ENCODE measurements around the gene S100A3.

S100A3 gene

DNA sequence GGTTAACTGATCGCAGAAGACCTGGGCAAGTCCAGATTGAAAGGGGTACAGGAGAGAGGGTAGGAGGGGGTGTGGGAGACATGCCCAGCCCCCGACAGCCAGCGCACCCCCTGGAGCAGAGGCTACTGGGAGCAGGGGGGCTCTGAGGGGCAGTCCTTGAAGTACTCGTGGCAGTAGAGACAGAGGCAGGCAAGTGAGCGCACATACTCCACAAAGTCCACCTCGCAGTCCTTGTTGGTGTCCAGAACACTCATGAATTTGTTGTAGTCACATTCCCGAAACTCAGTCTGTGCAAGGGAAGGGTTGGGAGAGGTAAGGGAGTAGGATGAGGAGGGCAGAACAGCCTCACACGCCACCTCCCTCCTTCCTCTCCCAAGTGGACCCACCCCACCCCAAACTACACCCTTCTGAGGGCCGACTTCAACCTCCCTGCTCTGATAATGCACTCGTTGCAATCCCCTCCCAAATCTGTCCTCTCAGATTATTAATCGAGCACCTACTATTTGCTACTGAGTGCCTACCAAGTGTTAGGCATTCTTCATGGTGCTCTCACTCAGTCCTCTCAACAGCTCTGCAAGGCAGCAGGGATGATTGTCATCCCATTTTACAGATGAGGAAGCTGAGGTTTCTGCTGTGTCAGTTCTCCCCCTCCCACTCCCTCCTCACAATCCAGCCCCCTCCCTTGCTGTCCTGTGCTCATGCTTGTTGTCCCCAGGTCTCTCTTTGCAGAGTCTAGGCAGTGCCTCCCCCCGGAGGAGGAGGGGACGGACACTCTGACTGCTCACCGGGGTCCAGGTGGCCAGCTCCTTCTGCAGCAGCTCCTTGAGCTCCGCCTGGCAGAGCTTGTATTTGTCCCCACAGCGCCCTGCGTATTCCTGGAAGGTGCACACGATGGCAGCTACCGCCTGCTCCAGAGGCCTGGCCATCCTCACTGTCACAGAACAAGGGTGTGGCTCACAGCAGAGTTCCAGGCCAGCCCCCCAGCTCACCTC lies 1.2 kb downstream of the S100A3 start:
- DNase-seq = no peak

DNA sequence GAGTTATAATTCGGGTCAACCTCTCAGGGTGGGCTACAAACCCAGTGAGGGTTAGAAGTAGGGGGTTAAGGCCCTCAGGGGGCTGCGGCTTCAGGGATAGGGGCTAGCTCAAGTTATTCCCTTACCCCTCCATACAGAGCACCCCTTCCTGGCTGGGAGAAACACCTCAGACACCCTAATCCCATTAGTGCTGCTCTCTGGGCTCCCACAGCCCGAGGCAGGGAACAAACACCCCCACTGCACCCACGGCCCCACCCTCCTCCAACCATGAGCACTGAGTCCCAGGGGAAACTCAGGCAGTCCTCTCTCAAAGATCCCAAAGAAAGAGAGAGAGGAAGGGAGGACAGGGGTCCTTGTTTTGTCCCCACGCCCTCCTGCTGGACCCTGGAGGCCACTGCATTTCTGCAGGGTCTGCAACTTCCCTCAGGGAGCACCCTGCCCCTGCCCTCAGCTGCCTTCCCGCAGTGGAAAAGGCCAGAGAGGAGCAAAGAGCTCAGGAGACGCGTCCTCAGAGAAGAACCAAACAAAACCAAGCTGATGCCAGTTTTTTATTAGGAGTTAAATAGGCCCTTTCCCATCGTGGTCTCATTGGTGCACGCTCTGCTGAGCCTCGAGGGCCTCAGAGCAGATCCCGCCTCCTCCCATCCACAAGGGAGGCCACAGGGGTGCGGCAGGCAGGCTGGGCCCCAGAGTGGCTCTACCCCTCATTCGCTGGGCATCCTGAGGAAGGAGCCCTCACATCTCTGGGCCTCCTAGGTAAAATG lies 2.1 kb downstream of the S100A3 start:
- no peak for DNase-seq

DNA sequence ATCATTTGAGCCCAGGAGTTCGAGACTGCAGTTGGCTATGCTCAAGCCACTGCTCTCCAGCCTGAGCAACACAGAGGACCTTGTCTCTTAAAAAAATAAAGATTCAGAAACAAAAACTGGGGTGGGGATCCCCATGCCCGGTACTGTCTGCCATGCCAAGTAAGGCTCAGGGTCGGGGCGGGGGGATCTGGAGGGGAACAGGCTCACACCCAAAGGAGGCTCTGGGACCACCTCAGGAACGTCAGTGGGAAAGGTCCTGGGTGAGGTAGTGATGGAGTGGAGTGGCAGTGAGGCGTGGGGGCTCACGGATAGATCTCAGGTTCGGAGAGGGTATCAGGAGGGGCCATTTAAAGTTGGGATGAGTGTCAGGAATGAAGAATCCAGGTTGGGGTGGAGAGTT lies 2.7 kb downstream of the S100A3 start:
- DNase-seq = no peak

DNA sequence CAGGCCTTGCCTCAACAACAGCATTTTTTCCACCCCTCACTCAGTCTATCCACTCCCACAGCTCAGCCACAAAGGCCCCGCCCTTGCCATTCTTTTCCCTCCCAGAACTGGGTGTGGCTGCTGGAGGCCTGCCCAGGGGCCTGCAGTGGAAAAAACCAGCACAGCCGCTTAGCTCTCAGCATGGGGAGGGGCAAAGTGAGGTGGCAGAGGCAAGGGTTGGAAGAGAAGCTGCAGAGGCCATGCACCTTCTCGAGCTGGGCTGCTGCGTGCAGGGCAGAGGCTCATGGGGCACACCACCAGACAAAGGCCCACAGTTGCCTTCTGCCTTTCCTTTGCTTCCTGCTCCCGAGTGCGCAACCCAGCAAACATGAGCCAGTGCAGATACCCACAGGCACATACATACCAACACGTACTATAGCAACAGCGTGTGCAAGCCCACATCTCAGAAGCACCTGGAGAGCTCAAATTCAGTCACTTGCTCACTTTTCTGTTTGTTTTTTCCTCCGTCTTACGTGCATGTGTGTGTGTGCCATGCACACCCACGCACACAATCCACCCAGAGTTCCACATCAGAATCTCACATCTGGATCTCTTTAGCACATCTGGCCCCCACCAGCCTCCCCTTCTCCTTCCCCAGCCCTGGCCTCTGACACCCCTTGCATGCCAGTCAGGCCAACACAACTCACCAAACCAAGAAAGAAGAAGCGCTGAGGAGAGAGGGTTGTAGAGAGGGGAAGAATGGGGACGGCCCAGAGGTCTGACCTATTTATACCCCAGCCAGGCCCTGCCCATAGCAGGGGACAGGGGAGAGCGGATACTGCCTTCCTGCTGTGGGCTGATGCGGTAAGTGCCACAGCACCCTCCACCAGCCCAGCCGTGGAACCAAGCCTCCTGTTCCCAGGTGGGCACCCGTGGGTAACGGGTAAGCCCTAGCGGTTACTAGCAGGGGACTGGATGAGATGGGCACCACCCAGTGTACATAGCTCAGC lies 3.7 kb downstream of the S100A3 start, which contains the start of gene S100A4:
S100A4 (minus strand) TSS at position 740 of the 989 bp plus-strand sequence. CDS start 1,012 bp downstream, outside the sequence.
- peak; percentile 79 for DNase-seq

DNA sequence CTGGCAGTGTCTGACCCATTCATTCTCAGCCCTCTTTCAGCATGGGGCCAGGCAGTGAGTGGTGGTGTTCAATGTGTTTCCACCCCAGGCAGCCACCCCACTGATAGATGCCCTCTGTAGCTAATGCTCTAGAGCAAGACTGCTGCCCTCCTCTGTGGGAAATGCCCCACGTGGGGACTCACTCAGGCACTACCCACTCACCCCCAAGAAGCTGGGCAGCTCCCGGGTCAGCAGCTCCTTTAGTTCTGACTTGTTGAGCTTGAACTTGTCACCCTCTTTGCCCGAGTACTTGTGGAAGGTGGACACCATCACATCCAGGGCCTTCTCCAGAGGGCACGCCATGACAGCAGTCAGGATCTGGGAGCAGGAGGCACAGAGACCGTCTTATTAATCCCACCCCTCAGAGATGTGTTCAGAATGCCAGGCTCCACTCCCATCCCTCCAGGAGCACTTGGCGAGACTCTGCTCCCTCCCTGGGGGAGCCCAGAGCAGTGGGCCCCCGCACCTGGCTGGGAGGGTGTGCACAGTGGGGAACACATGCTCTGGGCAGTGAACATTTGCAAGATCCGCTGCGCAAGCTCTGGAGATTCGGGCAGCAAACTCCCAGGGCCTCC lies 4.5 kb downstream of the S100A3 start:
- no peak for DNase-seq

DNA sequence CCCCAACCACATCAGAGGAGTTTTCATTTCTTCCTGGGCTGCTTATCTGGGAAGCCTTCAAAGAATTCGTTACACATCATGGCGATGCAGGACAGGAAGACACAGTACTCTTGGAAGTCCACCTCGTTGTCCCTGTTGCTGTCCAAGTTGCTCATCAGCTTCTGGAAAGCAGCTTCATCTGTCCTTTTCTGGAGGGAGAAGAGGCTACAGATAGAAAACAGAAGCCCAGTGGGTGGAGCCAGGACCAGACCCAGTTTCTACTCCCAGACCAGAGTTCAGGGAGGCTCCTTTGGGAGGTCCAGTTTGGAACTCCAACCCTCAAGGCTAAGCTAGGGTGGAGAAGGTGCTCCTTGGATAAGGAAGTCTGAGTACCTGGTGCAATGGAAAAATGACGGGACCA lies 5.3 kb downstream of the S100A3 start:
- DNase-seq = no peak

DNA sequence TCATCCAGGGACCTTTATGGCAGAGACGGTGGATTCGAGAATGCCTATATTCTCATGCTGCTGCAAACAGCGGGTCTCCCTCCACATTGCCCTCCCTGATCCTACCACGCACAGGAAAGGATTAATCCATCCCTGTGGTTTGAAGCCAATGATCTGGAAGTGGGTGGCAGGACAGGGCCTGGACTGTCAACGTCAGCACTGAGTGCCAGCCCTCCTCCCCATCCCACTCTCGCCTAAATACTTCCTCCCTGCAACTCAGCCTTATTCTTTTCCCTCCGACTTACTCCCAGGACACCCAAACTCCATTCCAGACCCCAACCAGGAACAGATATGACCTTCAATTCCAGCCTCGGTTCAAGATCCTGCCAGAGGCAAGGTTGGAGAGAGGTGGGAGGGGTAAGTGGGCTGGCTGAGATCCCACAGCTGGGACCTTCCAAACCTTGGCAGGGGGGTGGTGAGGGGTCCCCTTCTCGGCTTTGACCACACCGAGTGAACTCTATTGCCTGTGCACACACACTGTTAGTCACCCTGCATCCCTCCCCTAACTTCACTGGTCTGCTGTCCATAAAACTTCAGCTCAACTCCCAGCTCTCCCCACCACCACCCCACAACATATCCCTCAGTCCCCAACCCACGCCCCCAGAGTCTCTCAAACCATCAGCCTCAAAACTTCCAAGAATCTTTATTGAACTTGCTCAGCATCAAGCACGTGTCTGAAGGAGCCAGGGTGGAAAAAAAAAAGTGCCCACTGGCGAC lies 5.9 kb downstream of the S100A3 start:
- DNase-seq = no peak

DNA sequence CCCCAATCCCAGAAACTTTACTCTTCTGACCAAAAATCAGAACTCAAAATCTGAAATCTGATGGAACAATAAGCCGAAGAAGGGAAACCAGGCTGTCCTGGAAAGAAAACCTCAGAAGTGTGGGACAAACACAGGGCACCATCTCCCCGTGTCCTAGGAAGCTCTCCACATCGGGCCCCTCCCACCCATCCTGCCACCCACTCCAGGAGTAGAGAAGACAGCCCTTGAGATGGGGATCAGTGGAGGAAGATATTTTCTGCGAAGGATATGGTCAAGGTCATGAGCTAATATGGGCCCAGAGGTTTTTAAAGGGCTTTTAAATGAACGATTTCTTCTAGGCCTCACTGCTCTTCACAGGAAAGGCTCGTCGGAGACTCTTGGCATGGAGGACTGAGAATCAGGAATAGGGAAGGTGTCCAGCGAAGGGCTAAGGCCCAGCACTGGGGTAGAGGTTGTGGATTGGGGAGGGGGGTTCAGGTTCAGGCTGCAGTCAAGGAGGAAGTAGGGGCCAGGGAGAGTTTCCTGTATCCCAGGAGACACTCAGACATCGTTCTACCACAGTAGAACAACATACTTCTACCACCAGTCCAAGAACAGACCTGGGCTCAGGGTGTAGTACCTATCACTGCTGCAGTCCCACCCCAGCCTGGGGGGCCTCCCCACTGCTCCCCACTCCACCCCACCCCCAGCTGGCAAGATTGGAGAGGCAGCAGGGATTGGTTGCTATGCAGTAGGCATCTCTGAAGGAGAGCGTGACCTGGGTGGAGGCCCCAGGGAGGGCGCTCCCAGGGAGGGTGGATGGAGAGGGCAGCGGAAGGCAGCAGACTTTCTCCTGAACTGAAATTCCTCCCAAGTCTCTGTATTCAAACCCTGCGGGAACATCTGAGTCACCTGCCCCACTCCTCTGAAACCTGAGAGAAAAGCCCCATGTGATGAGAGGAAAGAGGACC lies 7.1 kb downstream of the S100A3 start:
- no peak for DNase-seq

DNA sequence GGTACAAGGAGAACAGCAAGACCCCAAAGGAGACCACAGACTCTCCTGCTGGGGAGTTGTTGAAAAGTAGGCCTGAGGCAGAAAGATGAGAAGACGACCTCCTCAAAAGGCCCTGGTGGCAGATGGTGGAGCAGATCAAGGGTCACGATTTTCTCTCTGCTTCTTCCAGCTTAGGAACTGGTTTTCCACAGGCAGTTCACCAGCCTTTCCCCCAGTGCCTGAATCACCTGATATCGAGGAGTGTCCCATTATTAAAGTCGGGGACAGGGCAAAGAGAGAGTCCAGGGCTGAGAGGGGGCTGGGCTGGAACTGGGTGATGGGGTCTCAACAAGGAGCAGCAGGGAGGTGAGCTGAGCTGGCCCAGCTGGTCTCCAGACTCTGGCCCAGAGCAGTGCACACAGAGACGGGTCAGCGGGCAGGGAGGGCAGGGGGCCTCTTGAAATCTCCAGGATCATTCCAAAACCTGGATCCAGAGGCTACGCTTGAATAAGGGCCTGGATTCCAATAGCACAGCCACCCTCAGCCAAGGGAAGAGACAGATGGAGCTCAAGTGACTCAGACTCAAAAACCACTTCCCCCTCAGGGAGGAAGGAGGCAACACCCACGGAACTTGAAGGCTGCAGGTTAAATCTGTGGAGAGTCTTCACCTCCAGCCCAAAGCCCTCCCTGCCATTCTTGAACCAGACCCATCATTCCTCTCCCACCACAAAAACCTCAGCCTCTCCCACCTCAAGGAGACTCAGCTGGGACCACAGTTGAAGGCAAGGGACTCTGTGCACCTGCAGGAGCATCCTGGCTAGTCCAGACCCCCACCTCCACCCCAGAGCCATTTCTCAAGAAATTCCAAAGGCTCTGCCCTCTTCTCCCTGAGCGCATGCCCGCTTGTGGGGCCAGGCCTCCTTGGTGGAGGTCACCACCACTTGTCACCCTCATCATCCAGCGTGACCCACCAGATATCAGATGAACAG lies 8.4 kb downstream of the S100A3 start, which contains the start of gene S100A5:
S100A5 (minus strand) TSS at position 541 of the 968 bp plus-strand sequence. CDS start 743 bp downstream, outside the sequence.
- no peak for DNase-seq

DNA sequence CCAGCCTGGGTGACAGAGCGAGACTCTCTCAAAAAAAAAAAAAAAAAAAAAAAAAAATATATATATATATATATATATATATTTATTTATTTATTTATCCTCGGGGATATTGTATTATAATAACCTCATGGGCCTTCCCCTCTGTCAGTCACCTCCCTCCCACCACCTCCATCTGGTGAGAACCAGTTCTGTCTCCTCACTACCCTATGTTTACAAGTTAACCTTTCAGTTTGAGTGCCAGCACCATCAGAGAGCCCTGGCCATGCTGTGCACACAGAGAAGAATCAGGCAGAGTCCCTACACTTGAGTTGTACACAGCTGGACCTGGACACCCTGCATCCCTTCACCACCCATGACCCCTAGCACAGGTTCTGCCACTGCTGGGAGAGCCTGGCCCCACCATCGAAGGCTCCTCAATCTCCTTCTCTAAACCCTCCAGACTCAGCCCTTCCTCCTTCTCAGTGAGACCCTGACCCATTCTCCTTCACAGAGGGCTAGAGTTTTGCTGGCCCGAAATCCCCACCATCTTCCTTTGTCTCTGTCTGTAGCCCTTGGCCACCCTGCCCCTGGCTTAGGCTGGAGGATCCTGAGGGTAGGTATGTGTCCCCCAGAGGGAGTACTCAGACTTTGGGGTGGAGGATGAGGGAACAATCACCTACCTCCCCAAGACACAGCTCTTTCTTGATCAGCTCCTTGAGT lies 9.5 kb downstream of the S100A3 start:
- DNase-seq = no peak

DNA sequence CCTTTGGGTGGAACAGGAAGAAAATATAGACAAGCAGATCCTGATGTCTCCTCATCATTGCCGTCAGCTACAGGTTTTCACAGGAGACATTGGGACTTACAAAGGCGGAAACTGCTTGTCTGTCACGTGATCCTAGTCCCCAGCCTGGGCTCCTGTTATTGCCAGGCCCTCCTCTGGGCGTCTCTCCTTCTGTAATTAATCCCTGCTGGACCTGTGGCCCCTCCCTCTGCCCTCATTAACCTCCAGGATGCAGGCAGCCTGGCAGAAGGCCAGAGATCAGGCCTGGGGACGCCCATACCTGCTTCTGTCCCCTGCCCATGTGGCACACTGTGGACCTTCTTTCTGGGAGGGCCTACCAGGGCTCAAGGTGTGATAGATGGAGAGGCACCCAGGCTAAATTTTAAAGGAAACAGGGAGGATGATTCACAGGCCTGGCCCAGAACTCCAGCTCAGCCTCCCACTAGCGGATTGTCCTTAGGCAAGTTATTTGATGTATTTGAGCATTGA lies 10.7 kb downstream of the S100A3 start:
- DNase-seq = no peak

DNA sequence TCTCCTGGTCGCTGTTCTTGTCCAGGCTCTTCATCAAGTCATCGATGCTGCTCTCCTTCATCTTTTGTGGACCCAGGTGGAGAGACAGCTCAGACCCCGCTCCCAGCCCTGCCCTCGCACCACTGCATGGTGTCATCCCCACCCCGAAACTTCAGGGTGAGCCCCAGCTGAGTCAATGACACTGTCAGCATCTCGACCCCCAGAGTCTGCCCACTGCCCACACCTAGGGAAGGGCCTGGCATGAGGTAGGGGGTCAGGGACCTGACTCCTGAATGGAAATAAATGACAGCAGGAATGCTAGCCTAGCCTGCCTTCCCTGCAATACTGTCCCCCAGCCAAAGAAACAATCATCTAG lies 11.7 kb downstream of the S100A3 start:
- no peak for DNase-seq

DNA sequence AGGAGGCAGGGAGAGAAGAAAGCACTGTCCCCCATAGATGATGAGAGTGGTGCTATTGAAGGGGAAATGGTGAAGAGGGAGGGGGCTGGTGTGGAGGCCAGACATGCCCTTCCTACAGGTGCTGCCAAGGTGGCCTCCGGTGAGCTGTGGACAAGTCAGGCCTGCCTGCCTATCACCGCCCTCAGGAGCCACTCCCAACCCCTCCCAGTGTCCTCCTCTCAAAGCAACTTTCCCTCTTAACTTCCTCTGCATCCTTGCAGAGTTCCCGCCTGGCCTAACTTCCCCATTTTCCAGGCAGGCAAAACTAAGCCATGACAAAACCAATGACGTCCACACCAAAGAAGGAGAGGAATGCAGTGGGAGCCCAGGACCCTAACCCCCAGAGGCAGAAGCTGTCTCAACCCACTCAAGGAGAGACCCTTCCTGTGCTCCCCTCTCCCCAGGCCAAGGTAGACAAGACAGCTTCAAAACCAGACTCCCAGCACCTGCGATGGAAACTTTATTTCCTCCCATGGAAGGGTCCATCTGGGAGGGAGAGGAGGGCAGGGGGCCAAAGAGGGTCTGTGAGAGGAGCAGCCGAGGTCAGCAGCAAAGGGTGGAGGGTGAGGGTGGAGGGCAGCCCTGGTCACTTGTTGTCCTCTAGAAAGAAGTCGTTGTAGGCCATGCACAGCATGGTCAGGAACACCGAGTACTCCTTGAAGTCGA lies 12.2 kb downstream of the S100A3 start:
- DNase-seq = no peak

DNA sequence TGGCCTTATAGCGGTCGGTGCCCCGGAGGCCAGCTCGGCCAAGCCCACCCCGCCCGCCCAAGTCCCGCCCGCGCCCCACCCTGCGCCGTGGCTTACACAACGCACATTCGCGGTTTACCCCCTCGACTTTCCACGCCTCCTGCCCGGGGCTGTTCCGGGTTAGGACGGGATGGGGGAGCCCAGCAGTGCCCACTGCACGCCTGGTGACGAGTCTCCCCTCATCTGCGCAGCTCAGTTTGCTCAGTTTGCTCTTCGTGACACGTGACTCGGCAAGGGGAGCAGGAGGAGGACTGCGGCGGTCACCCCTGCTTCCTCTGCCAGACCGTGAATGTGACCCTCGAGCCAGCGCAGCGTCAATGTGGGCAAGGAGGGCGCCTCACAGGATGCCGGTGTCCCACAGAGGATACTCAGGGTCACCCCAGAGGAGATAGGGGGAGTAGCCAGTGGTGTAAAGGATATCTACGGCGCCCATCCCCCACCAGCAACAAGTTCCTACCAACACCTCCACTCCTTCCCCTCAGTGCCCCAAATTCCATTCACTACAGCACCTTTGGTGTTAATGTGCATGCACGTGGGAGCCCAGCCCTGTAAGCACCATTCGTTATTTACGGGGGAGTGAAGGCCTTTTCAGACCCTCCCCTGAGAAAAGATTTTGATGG lies 12.9 kb downstream of the S100A3 start:
- DNase-seq = peak; percentile 94

DNA sequence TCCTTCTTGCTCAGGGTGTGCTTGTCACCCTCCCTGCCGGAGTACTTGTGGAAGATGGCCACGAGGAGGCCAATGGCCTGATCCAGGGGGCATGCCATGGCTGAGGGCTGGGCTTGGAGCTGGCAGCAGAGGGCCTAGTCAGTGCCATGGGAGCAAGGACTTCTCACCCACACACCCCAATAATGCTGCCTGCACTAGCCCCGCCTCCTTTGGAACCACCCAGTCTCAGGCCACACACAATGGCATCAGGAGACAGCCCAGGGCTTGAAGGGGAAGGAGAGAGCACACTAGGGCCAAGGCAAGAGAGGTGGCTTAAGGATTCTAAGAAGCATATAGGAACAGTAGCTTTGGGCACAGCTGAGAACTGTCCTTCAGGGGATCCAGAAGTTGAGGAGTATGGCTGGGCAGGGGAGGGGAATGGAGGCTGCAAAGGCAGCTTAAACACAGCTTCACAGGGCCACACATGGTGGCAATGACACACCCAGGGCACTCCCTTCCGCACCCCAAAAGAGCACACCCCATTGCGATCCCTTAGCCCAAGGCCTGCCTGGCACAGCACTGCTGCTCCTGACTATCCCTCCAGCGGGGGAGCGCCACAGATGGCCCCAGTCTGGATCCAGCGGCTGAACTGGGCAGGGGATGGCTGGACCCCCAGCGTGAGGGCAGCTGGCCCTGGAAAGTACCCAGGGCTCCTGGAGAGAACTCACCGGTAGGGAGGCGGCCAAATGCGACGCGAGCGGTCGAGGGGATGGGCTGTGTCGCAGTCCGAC lies 13.6 kb downstream of the S100A3 start, which contains the start of gene S100A6:
S100A6 (minus strand) TSS at position 750 of the 770 bp plus-strand sequence; CDS start at position 98, 652 bp downstream.
- DNase-seq = no peak

DNA sequence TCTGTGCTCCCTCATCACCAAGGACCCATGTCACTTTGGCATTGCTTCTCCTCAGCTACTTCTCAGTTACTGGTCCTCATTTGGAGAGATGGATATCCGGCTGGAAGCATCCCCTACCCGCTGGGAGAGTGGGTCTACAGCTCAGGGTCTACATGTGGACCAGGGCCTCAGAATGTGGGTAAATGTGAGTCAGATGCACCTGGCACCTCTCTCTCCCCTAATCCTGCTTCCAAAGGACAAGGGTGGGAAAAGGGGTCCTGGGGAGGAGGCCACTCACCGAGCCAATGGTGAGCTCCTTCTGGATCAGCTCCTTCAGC lies 14.2 kb downstream of the S100A3 start:
- DNase-seq = no peak
